NCI-H187 (cell line): ENCODE measurements around the gene SIX5.

Experiments
- DNase-seq, 2 experiments: peaks; one replicate each; lab custom pipeline; 2025; lab: John Stamatoyannopoulos, UW

SIX5 gene

GRCh38 chr19:45792470-45793177 lies 23.6 kb upstream of the SIX5 start, which contains the start of gene DMWD:
TSS of gene DMWD (minus strand) at chr19:45792845. CDS start at chr19:45792756, 89 bp downstream.
- peak; percentile 99 to 100 for DNase-seq

DNA sequence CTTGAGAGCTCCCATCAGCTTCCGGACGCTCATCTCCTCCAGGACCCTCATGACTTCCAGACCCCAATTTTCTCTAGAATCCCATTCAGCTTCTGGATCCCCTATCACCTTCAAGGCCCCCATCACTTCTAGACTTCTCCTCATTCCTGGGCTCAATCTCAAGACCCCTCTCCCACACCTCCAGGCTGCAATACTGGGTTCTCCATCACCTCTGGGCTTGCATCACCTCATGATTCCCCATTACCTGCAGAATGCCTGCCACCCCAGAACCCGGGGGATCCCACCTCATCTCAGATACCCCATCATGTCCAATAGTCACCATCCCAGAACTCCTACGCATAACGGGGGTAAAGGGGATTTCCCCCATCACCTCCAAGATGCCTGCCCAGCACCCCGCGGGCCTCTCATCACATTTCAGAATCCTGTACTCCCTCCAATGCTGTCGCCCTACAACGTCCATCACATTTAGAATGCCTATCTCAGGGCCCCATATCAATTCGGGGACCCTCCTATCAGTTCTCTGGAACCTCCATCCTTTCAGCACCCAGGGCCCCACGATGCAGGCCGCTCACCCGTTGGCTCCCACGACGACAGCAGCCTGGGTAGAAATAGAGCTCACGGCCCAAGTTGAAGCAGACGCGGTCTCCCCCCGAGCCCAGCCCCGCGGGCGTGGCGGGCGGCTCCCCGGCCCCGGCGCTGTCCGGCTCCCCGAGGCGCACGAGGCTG lies 22.9 kb upstream of the SIX5 start:
- DNase-seq: no peak

DNA sequence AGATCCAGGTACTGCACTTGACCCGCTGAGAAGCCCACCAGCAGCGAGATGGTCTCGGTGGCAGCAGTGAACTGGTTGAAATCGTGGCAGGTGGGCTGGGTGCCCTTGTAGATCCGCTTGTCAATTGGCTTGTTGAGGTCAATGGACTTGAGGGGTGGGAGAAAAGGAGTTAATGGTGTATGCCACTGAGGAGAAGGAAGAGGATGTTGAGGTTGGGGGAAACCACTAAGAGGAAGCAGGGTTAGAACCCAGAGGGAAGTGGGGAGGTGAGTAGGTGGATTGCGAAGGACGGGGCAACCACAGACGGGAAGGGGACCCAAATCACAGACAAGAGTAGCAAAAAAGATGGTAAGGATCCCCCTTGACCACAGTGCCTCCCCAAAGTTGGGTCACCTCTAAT lies 21.9 kb upstream of the SIX5 start:
- no peak for DNase-seq

GRCh38 chr19:45789035-45789786 lies 20.2 kb upstream of the SIX5 start:
- DNase-seq: no peak

DNA sequence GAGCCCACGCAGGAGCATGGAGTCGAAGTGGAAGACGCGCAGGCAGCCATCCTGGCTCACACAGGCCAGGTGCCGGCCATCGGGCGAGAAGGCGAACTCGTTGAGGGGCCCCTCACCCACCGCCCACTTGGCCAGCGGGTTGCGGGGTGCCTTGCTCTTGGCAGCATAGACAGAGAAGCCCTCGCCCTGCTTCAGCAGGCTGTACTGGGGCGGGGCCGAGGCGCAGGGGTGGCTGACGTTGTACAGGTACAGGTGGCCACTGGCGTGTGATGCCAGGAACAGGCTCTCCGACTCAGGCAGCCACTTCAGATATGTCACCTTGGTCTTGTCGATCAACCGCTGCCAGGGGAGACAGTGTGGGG lies 17.5 kb upstream of the SIX5 start:
- no peak for DNase-seq

DNA sequence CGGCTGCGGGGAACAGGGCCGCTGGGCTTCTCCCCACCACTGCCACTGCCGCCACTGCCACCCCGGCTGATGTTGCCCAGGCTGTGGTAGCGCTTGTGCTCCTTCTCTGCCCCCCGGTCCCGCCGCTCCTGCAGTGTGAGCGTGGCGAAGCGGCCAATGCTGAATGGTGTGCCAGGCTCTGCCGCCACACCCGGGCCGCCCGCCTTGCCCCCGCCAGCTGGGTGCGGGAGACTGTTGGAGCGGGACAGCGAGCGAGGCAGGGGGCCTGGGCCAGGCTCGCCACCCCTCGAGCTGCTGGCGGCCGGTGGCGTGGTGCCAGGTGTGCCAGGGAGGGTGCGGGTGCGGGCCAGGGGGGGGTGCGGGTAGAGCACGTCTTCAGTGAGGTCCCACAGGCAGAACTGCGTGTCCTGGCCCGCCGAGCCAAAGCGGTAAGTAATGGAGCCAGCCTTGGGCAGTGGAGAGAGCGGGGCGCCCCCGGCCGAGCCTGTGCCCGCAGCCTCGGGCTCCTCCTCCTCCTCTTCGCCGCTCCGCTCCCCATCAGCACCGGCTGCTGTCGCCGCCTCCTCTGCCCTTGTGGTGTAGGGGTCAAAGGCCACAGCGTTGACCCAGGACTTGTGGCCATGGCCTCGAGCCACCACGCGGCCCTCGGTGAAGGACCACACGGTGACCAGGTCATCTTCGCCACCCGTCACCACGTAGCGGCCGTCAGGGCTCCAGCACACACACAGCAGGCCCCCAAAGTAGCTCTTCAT lies 16.9 kb upstream of the SIX5 start:
- DNase-seq: no peak

- DNase-seq: no peak
Measured at GRCh38 chr19:45785097-45785496, 16.0 kb upstream of the SIX5 start.

- DNase-seq: no peak
Measured at GRCh38 chr19:45784096-45784495, 15.0 kb upstream of the SIX5 start.

- DNase-seq: no peak
Measured at GRCh38 chr19:45782820-45783785, 14.1 kb upstream of the SIX5 start.

GRCh38 chr19:45782162-45782691 lies 13.2 kb upstream of the SIX5 start, which contains the start of gene DMPK:
TSS of gene DMPK (minus strand) at chr19:45782490. CDS start at chr19:45782352, 138 bp downstream.
- no peak for DNase-seq

- peak; percentile 40 to 57 for DNase-seq
Measured at GRCh38 chr19:45781214-45782161, 12.4 kb upstream of the SIX5 start.

- DNase-seq: no peak
Measured at GRCh38 chr19:45780448-45781213, 11.6 kb upstream of the SIX5 start.

- DNase-seq: no peak
Measured at GRCh38 chr19:45780146-45780447, 11.0 kb upstream of the SIX5 start.

DNA sequence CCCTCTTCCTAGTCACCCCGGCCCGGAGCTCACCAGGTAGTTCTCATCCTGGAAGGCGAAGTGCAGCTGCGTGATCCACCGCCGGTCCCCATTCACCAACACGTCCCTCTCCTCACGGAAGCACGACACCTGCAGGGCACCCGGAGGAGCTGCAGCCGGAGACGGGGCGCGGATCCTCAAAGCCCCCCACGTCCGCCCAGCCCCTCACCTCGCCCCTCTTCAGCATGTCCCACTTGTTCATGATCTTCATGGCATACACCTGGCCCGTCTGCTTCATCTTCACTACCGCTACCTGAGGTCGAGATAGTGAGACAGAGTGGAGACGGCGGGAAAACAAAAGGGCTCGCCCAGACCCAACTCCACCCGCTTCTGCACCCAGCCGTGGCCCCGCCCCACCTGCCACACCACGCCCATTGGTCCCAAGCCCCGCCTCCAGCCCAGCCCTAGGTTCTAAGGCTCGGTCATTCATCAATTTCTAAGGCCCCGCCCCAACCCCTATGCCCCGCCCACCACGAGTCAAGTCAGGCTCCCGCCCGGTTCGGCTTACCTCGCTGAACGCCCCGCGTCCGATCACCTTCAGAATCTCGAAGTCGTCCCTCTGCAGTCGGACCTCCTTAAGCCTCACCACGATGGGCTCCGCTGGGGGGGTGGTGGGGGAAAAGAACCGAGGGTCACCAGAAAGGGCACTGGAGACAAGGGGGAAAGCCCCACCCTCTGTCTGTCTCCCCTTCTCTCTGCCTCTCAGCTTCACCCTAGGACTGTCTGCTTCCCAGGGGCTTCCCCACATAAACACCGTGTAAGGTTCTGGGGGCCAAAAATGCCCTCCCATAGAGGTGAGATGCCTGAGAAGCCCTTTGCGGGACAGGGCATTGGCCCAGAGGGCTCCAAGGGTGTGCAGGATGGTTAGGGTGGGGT lies 10.4 kb upstream of the SIX5 start:
- peak; percentile 95 to 97 for DNase-seq

GRCh38 chr19:45778010-45778661 lies 9.1 kb upstream of the SIX5 start:
- no peak for DNase-seq

DNA sequence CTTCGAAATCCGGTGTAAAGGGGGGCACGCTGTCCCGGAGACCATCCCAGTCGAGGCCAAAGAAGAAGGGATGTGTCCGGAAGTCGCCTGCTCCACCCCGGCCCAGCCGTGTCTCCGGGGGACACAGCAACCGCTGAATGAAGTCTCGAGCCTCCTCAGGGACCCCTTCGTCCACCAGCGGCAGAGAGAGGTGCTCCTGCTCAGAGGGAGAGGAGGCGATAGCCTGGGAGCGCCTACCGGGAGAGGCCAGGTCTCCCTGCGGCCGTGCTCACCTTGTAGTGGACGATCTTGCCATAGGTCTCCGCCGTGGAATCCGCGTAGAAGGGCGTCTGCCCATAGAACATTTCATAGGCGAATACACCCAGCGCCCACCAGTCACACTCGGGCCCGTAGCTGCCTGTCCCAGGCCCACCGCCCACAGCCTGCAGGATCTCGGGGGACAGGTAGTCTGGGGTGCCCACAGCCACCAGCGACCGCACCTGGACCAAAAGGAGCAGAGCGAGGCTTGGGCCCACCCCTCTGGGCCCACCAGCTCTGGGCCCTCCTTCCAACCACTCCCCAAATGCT lies 8.4 kb upstream of the SIX5 start:
- DNase-seq: no peak

GRCh38 chr19:45774765-45775164 lies 5.7 kb upstream of the SIX5 start:
- DNase-seq: no peak
